CD4-positive, alpha-beta T cell (primary cell): ENCODE results near the gene CLEC16A. TPM values are rescaled to one million over a fixed set of nuclear protein-coding genes. Genes with fewer than 3 reads are reported as not detected.
"Not testable (repeated sequence)": the region's sequence is repeated elsewhere in the genome, so short reads cannot be mapped to it uniquely, and the experiment has no call there.

Experiments
- ATAC-seq: fragments of 200-7000 bp; cut with Tn5 transposase; one replicate; pipeline ENCODE4 v1.10.0; 2022; ENCODE audit warnings: mild to moderate bottlenecking; ENCODE audit not compliant: poor library complexity
- CTCF ChIA-PET: fragments of 350-600 bp; sonication (Branson Sonifier 250); formaldehyde crosslinking; loops from one replicate; lab custom pipeline; 2021; ENCODE audit warnings: antibody characterized with exemption, inconsistent platforms; lab: Charles Lee
- POLR2A ChIA-PET: fragments of 350-600 bp; sonication (Branson Sonifier 250); formaldehyde crosslinking; loops from one replicate; lab custom pipeline; 2021; ENCODE audit warnings: antibody characterized with exemption, inconsistent platforms; lab: Charles Lee
- DNase-seq, 14 experiments: peaks; one replicate each; pipeline ENCODE4 v3.0.0-alpha.2; 2013 to 2020; ENCODE audit warnings: mixed read lengths in 2 of 14
- H3K27ac ChIP-seq, 2 donors: one replicate each; pipeline versions ENCODE4 v1.5.1 to v1.7.0; 2013; ENCODE audit warnings: low read length in 2 of 2, low read depth in 1 of 2, mild to moderate bottlenecking in 1 of 2
- H3K27me3 ChIP-seq, 2 experiments: 1 replicate in 1 of 2; 2 replicates in 1 of 2; pipeline versions ENCODE4 v1.6.1 to v1.7.0; 2013; ENCODE audit warnings: low read length in 2 of 2, control low read depth in 1 of 2, mild to moderate bottlenecking in 1 of 2, moderate library complexity in 1 of 2; ENCODE audit not compliant: insufficient read depth in 2 of 2, control insufficient read depth in 1 of 2
- H3K36me3 ChIP-seq: one replicate; pipeline ENCODE4 v1.6.1; 2013; ENCODE audit warnings: low read length, control low read depth; ENCODE audit not compliant: insufficient read depth
- H3K4me1 ChIP-seq: one replicate; pipeline ENCODE4 v1.6.1; 2013; ENCODE audit warnings: low read length, control low read depth; ENCODE audit not compliant: insufficient read depth
- H3K4me3 ChIP-seq: one replicate; pipeline ENCODE4 v1.5.1; 2013; ENCODE audit warnings: mild to moderate bottlenecking, low read length, moderate library complexity
- H3K9me3 ChIP-seq, 2 experiments: 1 replicate in 1 of 2; 2 replicates in 1 of 2; pipeline versions ENCODE4 v1.6.1 to v1.7.0; 2013; ENCODE audit warnings: low read length in 2 of 2, mild to moderate bottlenecking in 2 of 2, control low read depth in 1 of 2, moderate library complexity in 1 of 2; ENCODE audit not compliant: control insufficient read depth in 1 of 2, insufficient read depth in 1 of 2
- H3K27ac Mint-ChIP-seq: one replicate; pipeline ENCODE4 v1.8.0; 2020; ENCODE audit warnings: mixed read lengths
- H3K27me3 Mint-ChIP-seq: one replicate; pipeline ENCODE4 v1.8.0; 2021; ENCODE audit warnings: mixed read lengths
- H3K36me3 Mint-ChIP-seq: one replicate; pipeline ENCODE4 v1.8.0; 2021; ENCODE audit warnings: low read depth, mixed read lengths
- H3K4me1 Mint-ChIP-seq: one replicate; pipeline ENCODE4 v1.8.0; 2021; ENCODE audit warnings: low read depth, mixed read lengths
- H3K4me3 Mint-ChIP-seq: one replicate; pipeline ENCODE4 v1.8.0; 2020; ENCODE audit warnings: mild to moderate bottlenecking, mixed read lengths
- H3K9me3 Mint-ChIP-seq: one replicate; pipeline ENCODE4 v1.8.0; 2020; ENCODE audit warnings: mixed read lengths
- CTCF ChIP-seq: fragments of 200-600 bp; IDR thresholded peaks from one replicate; pipeline ENCODE4 v1.8.0; 2022; ENCODE audit warnings: antibody characterized with exemption, mild to moderate bottlenecking
- intact Hi-C, 2 experiments: fragments of 100-400 bp; cut with DNase I in 1 of 2; cut with micrococcal nuclease in 1 of 2; formaldehyde crosslinking; loops; one replicate each; pipeline versions ENCODE4 v1.15.1 to v1.9.0; 2023 to 2025; cut with DNase I, micrococcal nuclease
- total RNA-seq, 174 experiments: library from RNA in 2 of 174; stranded (reverse) in 2 of 174; gene quantifications; one replicate each; pipeline ENCODE4 v1.2.3 and lab custom pipeline; 2021 to 2026

The CLEC16A gene
- total RNA-seq, 2 experiments from 2014 or later: 21.7 to 22.7 TPM

GRCh38 chr16:10922328-10923145 is 21.8 kb upstream of the CLEC16A start:
- Histone ChIP-seq H3K4me3 (no peak overlapping the region), H3K27ac (no peak overlapping the region), H3K4me1 (peaks cover 7% of the 10 kb centered on the region), H3K27me3 (no peaks in the 10 kb centered on the region), H3K36me3 (peaks cover 27% of the 10 kb centered on the region), H3K9me3 (peaks cover 0 to 6% of the 10 kb centered on the region in 2 experiments)
- CTCF ChIA-PET: no interaction called here
- no peak overlapping the region for H3K4me3 Mint-ChIP-seq
- H3K4me1 Mint-ChIP-seq: peaks cover 4% of the 10 kb centered on the region
- POLR2A ChIA-PET: no interaction called here
- peaks cover 41% of the 10 kb centered on the region for H3K36me3 Mint-ChIP-seq
- H3K27ac Mint-ChIP-seq: no peak overlapping the region
- ATAC-seq (no peak), DNase-seq (no peak)
- intact Hi-C loops: no loop called here
- no peaks in the 10 kb centered on the region for H3K27me3 Mint-ChIP-seq
- H3K9me3 Mint-ChIP-seq: no peaks in the 10 kb centered on the region
- no peak for TF ChIP-seq CTCF

- Histone ChIP-seq H3K9me3 (peaks cover 0 to 6% of the 10 kb centered on the region in 2 experiments), H3K4me3 (no peak overlapping the region), H3K4me1 (peaks cover 7% of the 10 kb centered on the region), H3K36me3 (peaks cover 33% of the 10 kb centered on the region), H3K27ac (no peak overlapping the region), H3K27me3 (no peaks in the 10 kb centered on the region)
- no peak for ATAC-seq
- Mint-ChIP-seq H3K36me3 (peaks cover 48% of the 10 kb centered on the region), H3K27me3 (no peaks in the 10 kb centered on the region), H3K4me1 (peaks cover 4% of the 10 kb centered on the region), H3K9me3 (no peaks in the 10 kb centered on the region), H3K4me3 (no peak overlapping the region), H3K27ac (no peak overlapping the region)
- no peak for TF ChIP-seq CTCF
- CTCF ChIA-PET: no interaction called here
- no peak for DNase-seq
- POLR2A ChIA-PET: no interaction called here
- intact Hi-C loops: no loop called here
These were observed 21.2 kb upstream of the CLEC16A start for GRCh38 chr16:10923146-10923649.

- no peak overlapping the region for H3K27ac Mint-ChIP-seq
- TF ChIP-seq CTCF: no peak
- H3K27ac ChIP-seq: no peak overlapping the region
- peaks cover 51% of the 10 kb centered on the region for H3K36me3 Mint-ChIP-seq
- no peak overlapping the region for H3K4me3 ChIP-seq
- DNase-seq (no peak), ATAC-seq (no peak)
- peaks cover 0 to 6% of the 10 kb centered on the region in 2 experiments for H3K9me3 ChIP-seq
- ChIA-PET CTCF (no interaction called here), POLR2A (no interaction called here)
- H3K27me3 ChIP-seq: no peaks in the 10 kb centered on the region
- intact Hi-C loops: no loop called here
- no peaks in the 10 kb centered on the region for H3K9me3 Mint-ChIP-seq
- H3K4me1 Mint-ChIP-seq: peaks cover 2% of the 10 kb centered on the region
- no peaks in the 10 kb centered on the region for H3K27me3 Mint-ChIP-seq
- H3K4me1 ChIP-seq: peaks cover 2% of the 10 kb centered on the region
- H3K36me3 ChIP-seq: peaks cover 37% of the 10 kb centered on the region
- no peak overlapping the region for H3K4me3 Mint-ChIP-seq
These were observed 20.6 kb upstream of the CLEC16A start for GRCh38 chr16:10923650-10924214.

GRCh38 chr16:10925285-10925684 is 19.1 kb upstream of the CLEC16A start:
- POLR2A ChIA-PET, CTCF ChIA-PET: not testable (repeated sequence)
- H3K36me3 ChIP-seq: peaks cover 40% of the 10 kb centered on the region

More at GRCh38 chr16:10925285-10925684, 19.1 kb upstream of the CLEC16A start:
- peaks cover 64% of the 10 kb centered on the region for H3K36me3 Mint-ChIP-seq
- ATAC-seq, H3K4me1 Mint-ChIP-seq, DNase-seq, H3K27ac Mint-ChIP-seq, H3K27me3 Mint-ChIP-seq, H3K9me3 Mint-ChIP-seq, H3K4me3 ChIP-seq, H3K27me3 ChIP-seq, H3K4me1 ChIP-seq, H3K9me3 ChIP-seq, H3K4me3 Mint-ChIP-seq, intact Hi-C loops, H3K27ac ChIP-seq: not testable (repeated sequence)
